Measurements from ENCODE around the gene SESN2. TPM values are rescaled to one million over a fixed set of nuclear protein-coding genes. Genes with fewer than 3 reads are reported as not detected.

SESN2 gene
- total RNA-seq, 4 donors from 2014 or later, result 7.5 to 16.4 (median 11.9) TPM

GRCh38 chr1:28229996-28230395 lies 29.3 kb upstream of the SESN2 start:
- Histone ChIP-seq H3K4me1 (peaks cover 16 to 33% (median 31%) of the 10 kb centered on the region in 4 donors), H3K9me3 (no peaks in the 10 kb centered on the region), H3K27ac (replicated peaks in 1 of 4) (no peak overlapping the region), H3K27me3 (no peaks in the 10 kb centered on the region), H3K36me3 (peaks cover 38 to 55% (median 41%) of the 10 kb centered on the region in 4 donors), H3K4me3 (no peak overlapping the region)
- intact Hi-C loops (cut with DNase I), result no loop called here
- WGBS, result 71% methylated on average over 2 of the region's 2 CpGs
- TF ChIP-seq CTCF (IDR thresholded peaks at IDR 0.05) (no peak), EP300 (IDR thresholded peaks at IDR 0.05) (no peak), POLR2AphosphoS5 (IDR thresholded peaks at IDR 0.05) (no peak), POLR2A (IDR thresholded peaks at IDR 0.05; ENCODE audit: low read depth) (no peak)
- no peak for DNase-seq (ENCODE audit: extremely low spot score)

GRCh38 chr1:28232558-28233263 lies 26.6 kb upstream of the SESN2 start, which contains the start of gene DNAJC8:
DNAJC8 (minus strand) TSS chr1:28233029; CDS start chr1:28232998, 31 bp downstream.
- Histone ChIP-seq H3K27me3 (no peaks in the 10 kb centered on the region), H3K36me3 (peaks cover 15 to 28% (median 18%) of the 10 kb centered on the region in 4 donors), H3K27ac (replicated peaks in 1 of 4) (peak within 1 kb of the TSS; percentile 79 to 87 (median 84)), H3K4me1 (peaks cover 31 to 53% (median 51%) of the 10 kb centered on the region in 4 donors), H3K4me3 (peak within 1 kb of the TSS; percentile 63 to 96 (median 86)), H3K9me3 (no peaks in the 10 kb centered on the region)
- DNase-seq (ENCODE audit: extremely low spot score), result peak; percentile 98
- intact Hi-C loops (cut with DNase I), result no loop called here
- WGBS, result 0% methylated on average over 16 of the region's 40 CpGs
- peak; percentile 41 for TF ChIP-seq POLR2A (IDR thresholded peaks at IDR 0.05; ENCODE audit: low read depth)
- peak; percentile 94 to 97 for TF ChIP-seq POLR2AphosphoS5 (IDR thresholded peaks at IDR 0.05)
- TF ChIP-seq EP300 (IDR thresholded peaks at IDR 0.05), result no peak
- TF ChIP-seq CTCF (IDR thresholded peaks at IDR 0.05), result no peak

GRCh38 chr1:28233264-28233606 lies 26.1 kb upstream of the SESN2 start:
- intact Hi-C loops (cut with DNase I), result no loop called here
- H3K27ac ChIP-seq (replicated peaks in 1 of 4), result peak overlapping the region; percentile 24 to 87 (median 84)
- no peaks in the 10 kb centered on the region for H3K9me3 ChIP-seq
- no peaks in the 10 kb centered on the region for H3K27me3 ChIP-seq
- H3K4me1 ChIP-seq, result peaks cover 31 to 55% (median 53%) of the 10 kb centered on the region in 4 donors
- H3K36me3 ChIP-seq, result peaks cover 10 to 22% (median 15%) of the 10 kb centered on the region in 4 donors
- DNase-seq (ENCODE audit: extremely low spot score), result no peak
- peak overlapping the region; percentile 63 to 96 (median 86) for H3K4me3 ChIP-seq
- 65% methylated on average over 13 of the region's 14 CpGs for WGBS
- TF ChIP-seq POLR2AphosphoS5 (IDR thresholded peaks at IDR 0.05), result no peak
- TF ChIP-seq CTCF (IDR thresholded peaks at IDR 0.05), result no peak
- TF ChIP-seq POLR2A (IDR thresholded peaks at IDR 0.05; ENCODE audit: low read depth), result no peak
- no peak for TF ChIP-seq EP300 (IDR thresholded peaks at IDR 0.05)

GRCh38 chr1:28235755-28236655 lies 23.3 kb upstream of the SESN2 start, which contains the start of gene ATP5IF1:
ATP5IF1 (plus strand) TSS chr1:28236124; CDS start chr1:28236184, 60 bp downstream.
- intact Hi-C loops (cut with DNase I), result no loop called here
- WGBS, result 1% methylated on average over 32 of the region's 60 CpGs

More at GRCh38 chr1:28235755-28236655, 23.3 kb upstream of the SESN2 start, which contains the start of gene ATP5IF1:
- Histone ChIP-seq H3K4me1 (peaks cover 25 to 44% (median 42%) of the 10 kb centered on the region in 4 donors), H3K27ac (replicated peaks in 1 of 4) (peak within 1 kb of the TSS; percentile 87 to 95 (median 88)), H3K9me3 (no peaks in the 10 kb centered on the region), H3K27me3 (no peaks in the 10 kb centered on the region), H3K4me3 (peak within 1 kb of the TSS; percentile 77 to 97 (median 92)), H3K36me3 (peaks cover 0 to 10% (median 0%) of the 10 kb centered on the region in 4 donors)
- TF ChIP-seq POLR2A (IDR thresholded peaks at IDR 0.05; ENCODE audit: low read depth) (peak; percentile 74), POLR2AphosphoS5 (IDR thresholded peaks at IDR 0.05) (peak; percentile 99), EP300 (IDR thresholded peaks at IDR 0.05) (no peak), CTCF (IDR thresholded peaks at IDR 0.05) (no peak)
- peak; percentile 99 for DNase-seq (ENCODE audit: extremely low spot score)

Data from esophagus muscularis mucosa (tissue), 4 donors.